ENCODE results near the gene GATM.

DNA sequence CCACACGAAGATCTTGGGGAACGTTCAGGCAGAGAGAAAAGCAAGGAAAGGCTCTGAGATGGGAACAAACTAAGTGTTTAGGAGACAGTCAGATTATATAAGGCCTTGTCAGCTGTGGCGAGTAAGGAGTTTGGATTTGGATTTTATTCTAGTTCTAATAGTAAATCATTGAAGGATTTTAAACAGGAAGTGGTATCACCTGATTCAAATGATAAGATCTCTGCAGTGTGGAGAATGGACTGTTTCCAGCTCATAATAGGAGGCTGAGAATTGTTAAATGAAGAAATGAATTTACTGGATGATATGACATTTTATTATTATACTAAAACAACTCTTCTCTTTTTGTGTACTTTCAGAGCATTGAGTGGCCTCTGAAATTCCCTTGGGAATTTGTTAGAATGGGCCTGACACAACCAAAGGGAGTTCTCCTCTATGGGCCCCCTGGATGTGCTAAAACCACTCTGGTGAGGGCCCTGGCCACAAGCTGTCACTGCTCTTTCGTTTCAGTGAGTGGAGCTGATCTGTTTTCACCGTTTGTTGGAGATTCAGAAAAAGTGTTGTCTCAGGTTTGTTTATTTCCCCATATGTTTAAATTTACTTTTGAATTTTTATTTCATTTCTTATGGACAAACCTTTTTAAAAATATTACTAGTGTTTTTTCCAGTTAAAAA, 36.0 kb upstream of the GATM start:
- TF ChIP-seq POLR2A (IDR thresholded peaks at IDR 0.05) (no peak), POLR2AphosphoS5 (IDR thresholded peaks at IDR 0.05) (no peak)
- TF ChIP-seq, protein P1, sequence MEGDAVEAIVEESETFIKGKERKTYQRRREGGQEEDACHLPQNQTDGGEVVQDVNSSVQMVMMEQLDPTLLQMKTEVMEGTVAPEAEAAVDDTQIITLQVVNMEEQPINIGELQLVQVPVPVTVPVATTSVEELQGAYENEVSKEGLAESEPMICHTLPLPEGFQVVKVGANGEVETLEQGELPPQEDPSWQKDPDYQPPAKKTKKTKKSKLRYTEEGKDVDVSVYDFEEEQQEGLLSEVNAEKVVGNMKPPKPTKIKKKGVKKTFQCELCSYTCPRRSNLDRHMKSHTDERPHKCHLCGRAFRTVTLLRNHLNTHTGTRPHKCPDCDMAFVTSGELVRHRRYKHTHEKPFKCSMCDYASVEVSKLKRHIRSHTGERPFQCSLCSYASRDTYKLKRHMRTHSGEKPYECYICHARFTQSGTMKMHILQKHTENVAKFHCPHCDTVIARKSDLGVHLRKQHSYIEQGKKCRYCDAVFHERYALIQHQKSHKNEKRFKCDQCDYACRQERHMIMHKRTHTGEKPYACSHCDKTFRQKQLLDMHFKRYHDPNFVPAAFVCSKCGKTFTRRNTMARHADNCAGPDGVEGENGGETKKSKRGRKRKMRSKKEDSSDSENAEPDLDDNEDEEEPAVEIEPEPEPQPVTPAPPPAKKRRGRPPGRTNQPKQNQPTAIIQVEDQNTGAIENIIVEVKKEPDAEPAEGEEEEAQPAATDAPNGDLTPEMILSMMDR (IDR thresholded peaks at IDR 0.05): no peak
